HEK293T (cell line): ENCODE results near the gene DCANP1.

Experiments used
- CTCF ChIA-PET: fragments of 350-600 bp; formaldehyde crosslinking; extraction: SDS; loops from one replicate; lab custom pipeline; 2021; ENCODE audit warnings: antibody characterized with exemption, inconsistent platforms; lab: Yijun Ruan, JAX
- POLR2A ChIA-PET: fragments of 350-600 bp; formaldehyde crosslinking; extraction: SDS; loops from one replicate; lab custom pipeline; 2020; ENCODE audit warnings: antibody characterized with exemption, inconsistent platforms; lab: Yijun Ruan, JAX
- DNase-seq: peaks from one replicate; pipeline ENCODE4 v3.0.0; 2012; ENCODE audit warnings: mixed read lengths; ENCODE audit errors: extremely low spot score
- ARNT ChIP-seq: fragments of 450-650 bp; IDR thresholded peaks from 2 replicates; pipeline ENCODE4 v1.6.1; 2017; ENCODE audit warnings: mild to moderate bottlenecking
- BHLHE40 ChIP-seq: fragments of 450-650 bp; IDR thresholded peaks from 2 replicates; pipeline ENCODE4 v1.6.1; 2016; ENCODE audit warnings: mild to moderate bottlenecking, moderate library complexity, borderline replicate concordance
- CTBP1 ChIP-seq: fragments of 450-650 bp; IDR thresholded peaks from 2 replicates; pipeline ENCODE4 v1.6.1; 2016; ENCODE audit warnings: borderline replicate concordance
- ELF4 ChIP-seq: fragments of 450-650 bp; IDR thresholded peaks from 2 replicates; pipeline ENCODE4 v1.6.1; 2017; ENCODE audit warnings: antibody characterized with exemption
- FOXA1 ChIP-seq: fragments of 450-650 bp; IDR thresholded peaks from 2 replicates; pipeline ENCODE4 v1.6.1; 2016; ENCODE audit warnings: mild to moderate bottlenecking
- FOXK2 ChIP-seq: fragments of 450-650 bp; IDR thresholded peaks from 2 replicates; pipeline ENCODE4 v1.6.1; 2016; ENCODE audit warnings: mild to moderate bottlenecking
- FOXM1 ChIP-seq: fragments of 450-650 bp; IDR thresholded peaks from 2 replicates; pipeline ENCODE4 v1.6.1; 2017; ENCODE audit warnings: mild to moderate bottlenecking, borderline replicate concordance
- HDGF ChIP-seq: fragments of 450-650 bp; IDR thresholded peaks from 2 replicates; pipeline ENCODE4 v1.6.1; 2017; ENCODE audit warnings: antibody characterized with exemption, borderline replicate concordance
- L3MBTL2 ChIP-seq: fragments of 450-650 bp; conservative IDR thresholded peaks from 2 replicates; pipeline ENCODE4 v1.6.1; 2016; ENCODE audit warnings: mild to moderate bottlenecking
- LEF1 ChIP-seq: fragments of 450-650 bp; IDR thresholded peaks from 2 replicates; pipeline ENCODE4 v1.6.1; 2017; ENCODE audit warnings: mild to moderate bottlenecking, borderline replicate concordance
- NFRKB ChIP-seq: fragments of 450-650 bp; IDR thresholded peaks from 2 replicates; pipeline ENCODE4 v1.6.1; 2016; ENCODE audit warnings: mild to moderate bottlenecking, moderate library complexity
- SP1 ChIP-seq: fragments of 450-650 bp; IDR thresholded peaks from 2 replicates; pipeline ENCODE4 v1.6.1; 2017
- SUZ12 ChIP-seq: fragments of 450-650 bp; IDR thresholded peaks from 2 replicates; pipeline ENCODE4 v1.6.1; 2016; ENCODE audit warnings: mild to moderate bottlenecking
- TARDBP ChIP-seq: fragments of 450-650 bp; IDR thresholded peaks from 2 replicates; pipeline ENCODE4 v1.6.1; 2016
- ZNF384 ChIP-seq: fragments of 450-650 bp; IDR thresholded peaks from 2 replicates; pipeline ENCODE4 v1.6.1; 2016
- TF ChIP-seq, protein P1 (sequence below): fragments of 450-650 bp; IDR thresholded peaks from 2 replicates; pipeline ENCODE4 v1.6.1; 2016

The DCANP1 gene

DNA sequence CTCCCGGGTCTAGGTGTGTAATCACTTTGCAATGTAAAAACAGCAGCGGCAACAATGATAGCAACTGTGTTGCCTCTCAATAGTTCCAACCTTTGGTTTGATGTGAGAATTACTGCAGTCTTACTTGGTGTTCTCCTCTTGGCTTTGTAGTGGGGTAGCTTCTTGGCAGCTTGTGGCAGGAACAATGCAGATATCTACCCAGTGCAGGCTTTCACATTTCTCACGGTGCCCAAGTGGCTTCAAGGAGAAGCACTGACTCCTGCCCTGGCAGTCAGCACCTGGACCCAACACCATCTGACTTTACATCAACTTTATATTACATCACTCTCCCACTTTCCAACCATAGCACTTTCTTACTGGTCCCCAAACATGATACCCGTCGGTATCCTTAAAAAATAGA, 33.4 kb upstream of the DCANP1 start:
- TF ChIP-seq HDGF, result no peak
- no peak for TF ChIP-seq ZNF384
- TF ChIP-seq, protein P1, sequence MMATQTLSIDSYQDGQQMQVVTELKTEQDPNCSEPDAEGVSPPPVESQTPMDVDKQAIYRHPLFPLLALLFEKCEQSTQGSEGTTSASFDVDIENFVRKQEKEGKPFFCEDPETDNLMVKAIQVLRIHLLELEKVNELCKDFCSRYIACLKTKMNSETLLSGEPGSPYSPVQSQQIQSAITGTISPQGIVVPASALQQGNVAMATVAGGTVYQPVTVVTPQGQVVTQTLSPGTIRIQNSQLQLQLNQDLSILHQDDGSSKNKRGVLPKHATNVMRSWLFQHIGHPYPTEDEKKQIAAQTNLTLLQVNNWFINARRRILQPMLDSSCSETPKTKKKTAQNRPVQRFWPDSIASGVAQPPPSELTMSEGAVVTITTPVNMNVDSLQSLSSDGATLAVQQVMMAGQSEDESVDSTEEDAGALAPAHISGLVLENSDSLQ, result no peak
- no peak for TF ChIP-seq LEF1
- TF ChIP-seq FOXK2, result no peak
- no peak for TF ChIP-seq TARDBP
- TF ChIP-seq L3MBTL2, result no peak
- TF ChIP-seq ARNT, result no peak
- no peak for TF ChIP-seq SP1
- TF ChIP-seq FOXM1, result no peak
- TF ChIP-seq SUZ12, result no peak
- TF ChIP-seq NFRKB, result no peak
- TF ChIP-seq CTBP1, result no peak
- no peak for TF ChIP-seq ELF4
- no peak for TF ChIP-seq FOXA1
- no peak for TF ChIP-seq BHLHE40
- ChIA-PET POLR2A (no interaction called here), CTCF (interaction anchor here (1.0 to 2.7 kb wide), 3 partner anchors 14 to 83 kb away, joined by 4 to 10 read pairs (median 8); no protein-coding TSS in a partner anchor)
- no peak for DNase-seq

DNA sequence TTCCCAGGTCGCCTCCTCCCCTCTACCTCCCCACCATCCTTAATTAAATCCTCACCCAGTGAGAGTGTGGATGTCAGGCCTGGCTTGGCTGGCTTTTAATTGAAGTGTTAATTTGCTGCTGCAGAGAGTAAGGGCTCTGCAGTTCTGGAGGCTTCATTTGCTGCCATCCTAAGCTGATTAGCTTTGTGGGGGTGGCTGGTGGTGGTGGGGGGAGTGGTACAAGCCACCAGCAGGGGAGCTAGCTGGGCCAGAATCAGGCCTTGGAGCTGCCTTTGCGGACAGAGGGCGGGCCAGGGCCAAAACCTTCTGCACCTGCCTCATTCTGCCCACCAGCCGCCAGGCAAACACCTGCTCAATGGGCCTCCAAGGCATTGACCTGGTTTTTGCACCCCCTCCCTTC, 31.8 kb upstream of the DCANP1 start:
- ChIA-PET CTCF (interaction anchor here (0.7 to 2.7 kb wide), 6 partner anchors 9 to 75 kb away, joined by 3 to 10 read pairs (median 4); no protein-coding TSS in a partner anchor), POLR2A (no interaction called here)
- DNase-seq, result no peak
- TF ChIP-seq SP1 (no peak), LEF1 (no peak), FOXK2 (no peak), ARNT (no peak), NFRKB (no peak), TARDBP (no peak), HDGF (no peak), SUZ12 (no peak), ELF4 (no peak), FOXA1 (no peak), CTBP1 (no peak), L3MBTL2 (no peak), ZNF384 (no peak), FOXM1 (no peak), BHLHE40 (no peak)
- TF ChIP-seq, protein P1, result no peak

DNA sequence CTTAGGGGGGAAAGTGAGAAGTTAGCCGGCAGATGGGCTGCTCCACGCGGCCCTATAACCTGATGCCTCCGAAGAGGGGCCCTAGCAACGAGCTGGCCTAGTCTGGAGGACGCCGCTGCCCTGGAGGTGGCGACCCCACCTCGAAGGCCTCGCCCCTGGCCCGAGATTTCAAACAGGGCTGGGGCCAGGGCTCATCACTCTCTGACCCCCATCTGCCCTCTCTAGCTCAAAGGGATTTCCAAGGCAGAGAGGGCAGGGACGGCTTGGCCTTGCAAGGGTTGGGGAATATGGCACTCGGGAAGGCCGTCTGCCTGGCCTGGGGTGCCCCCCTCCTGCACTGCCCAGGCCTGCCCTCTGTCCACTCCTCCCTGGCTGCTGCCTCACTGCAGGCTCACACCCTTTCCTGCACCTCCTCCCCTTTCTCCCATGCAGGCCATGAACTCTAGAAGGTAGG, 30.5 kb upstream of the DCANP1 start:
- TF ChIP-seq FOXK2, result no peak
- TF ChIP-seq NFRKB, result no peak
- TF ChIP-seq BHLHE40, result no peak
- CTCF ChIA-PET, result interaction anchor here (0.5 to 1.9 kb wide), 4 partner anchors 11 to 72 kb away, joined by 3 to 12 read pairs (median 7); no protein-coding TSS in a partner anchor
- POLR2A ChIA-PET, result interaction anchor here (0.7 kb wide), 1 partner anchor 22 kb away, joined by 4 read pairs; no protein-coding TSS in a partner anchor
- DNase-seq, result no peak

DNA sequence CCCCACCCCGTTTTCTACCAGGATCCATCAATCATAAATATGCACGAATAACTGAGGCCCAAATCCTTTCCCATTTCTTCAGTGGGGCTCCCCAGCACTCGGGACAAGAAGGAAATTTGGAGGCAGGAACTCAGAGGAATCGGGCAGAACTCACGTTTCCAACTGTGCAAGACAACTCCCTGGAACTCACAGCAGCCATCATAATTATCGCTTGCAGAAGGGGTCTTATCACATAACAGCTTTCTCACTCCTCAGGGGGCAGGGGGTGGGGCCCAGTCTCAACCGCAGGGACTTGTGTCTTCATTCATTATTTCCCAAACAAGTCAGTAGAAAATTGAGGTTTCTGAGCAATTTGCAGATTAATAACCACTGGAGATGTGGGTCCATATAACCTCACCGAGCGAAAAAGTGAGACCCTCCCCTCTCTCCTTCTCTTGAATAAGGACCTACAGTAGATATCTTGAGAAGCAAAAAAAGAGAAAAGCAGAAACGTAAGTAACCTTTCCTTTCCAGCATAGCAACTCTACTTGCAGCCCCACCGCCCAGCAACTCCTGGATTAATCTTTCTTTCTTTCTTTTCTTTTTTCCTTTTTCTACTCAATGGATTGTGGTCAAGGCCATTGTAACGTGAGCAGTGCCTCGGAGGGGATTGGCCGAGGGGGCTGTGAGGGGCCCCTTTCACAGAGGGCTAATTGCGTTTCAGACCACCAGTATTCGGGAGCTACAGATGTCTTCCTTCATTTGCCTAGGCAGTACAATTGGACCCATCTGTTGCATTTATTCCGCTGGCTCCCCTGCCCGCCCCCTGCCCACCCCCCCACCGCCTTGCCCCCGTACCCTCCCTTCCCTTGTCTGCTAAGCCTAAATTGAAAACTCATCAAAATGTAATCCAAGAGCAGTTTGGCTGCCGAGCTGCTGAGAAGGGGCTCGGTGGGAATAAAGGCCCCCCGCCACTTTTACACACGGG, 29.8 kb upstream of the DCANP1 start:
- TF ChIP-seq HDGF (no peak), ARNT (no peak), SP1 (no peak), SUZ12 (no peak), FOXM1 (no peak), CTBP1 (no peak), FOXA1 (no peak)
- CTCF ChIA-PET, result interaction anchor here (1.2 to 2.6 kb wide), 4 partner anchors 11 to 15 kb away, joined by 6 to 12 read pairs (median 9); no protein-coding TSS in a partner anchor
- no peak for DNase-seq
- POLR2A ChIA-PET, result no interaction called here

DNA sequence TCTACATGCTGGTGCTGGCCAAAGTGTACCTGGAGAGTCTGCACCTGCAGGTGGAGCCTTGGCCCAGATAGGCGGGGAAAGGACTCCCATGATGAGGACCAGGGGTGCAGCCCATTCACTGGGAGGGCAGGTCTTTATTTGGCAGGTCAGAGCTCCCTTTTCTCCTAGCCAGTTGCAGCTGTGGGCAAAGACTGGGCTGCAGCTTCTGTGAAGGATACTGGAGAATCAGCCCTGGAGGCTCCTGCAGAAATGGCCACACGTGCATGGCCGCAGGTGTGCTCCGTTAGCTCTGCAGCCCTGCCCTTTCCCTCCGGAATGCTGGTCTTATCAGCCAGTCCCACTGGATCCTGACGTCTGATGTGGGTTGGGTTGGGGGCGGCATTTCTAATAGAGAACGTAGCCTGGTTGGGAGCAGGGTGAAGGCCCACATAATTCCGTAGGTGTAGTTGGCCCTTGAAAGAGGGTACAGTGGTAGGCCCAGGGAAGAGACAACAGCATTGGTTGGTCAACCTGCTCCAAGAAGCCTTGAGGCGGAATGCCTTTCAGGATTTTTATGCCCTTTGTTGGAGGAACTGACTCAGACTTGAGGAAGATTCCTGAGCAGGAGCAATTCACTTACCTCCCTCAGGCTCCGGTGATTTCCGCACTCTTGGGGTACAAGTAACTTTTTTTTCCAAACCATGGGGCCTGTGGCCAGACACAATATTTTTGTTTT, 27.0 kb upstream of the DCANP1 start:
- ChIA-PET POLR2A (no interaction called here), CTCF (interaction anchor here (0.8 to 2.6 kb wide), 4 partner anchors 8 to 77 kb away, joined by 3 to 10 read pairs (median 5); no protein-coding TSS in a partner anchor)
- no peak for DNase-seq
- TF ChIP-seq FOXM1 (no peak), ARNT (no peak), LEF1 (no peak), ZNF384 (no peak), L3MBTL2 (no peak), ELF4 (no peak), FOXA1 (no peak), FOXK2 (no peak), SUZ12 (no peak), BHLHE40 (no peak), HDGF (no peak)
- TF ChIP-seq, protein P1, result no peak
